Panc1 (cell line): Measurements from ENCODE around the gene ASTN2. TPM values are rescaled to one million over a fixed set of nuclear protein-coding genes. Genes with fewer than 3 reads are reported as not detected.

Experiments
- ATAC-seq: fragments of 200-7000 bp; cut with Tn5 transposase; 2 replicates; pipeline ENCODE4 v1.9.1; 2020; ENCODE audit warnings: mild to moderate bottlenecking, moderate library complexity
- BruUV-seq: library from RNA; stranded (reverse); fragments of 400-500 nt; replicated peaks from 2 replicates; lab custom pipeline; 2021; lab: Mats Ljungman, UMichigan
- CTCF ChIA-PET: fragments of 300-600 bp; sonication (Branson Sonifier 250); formaldehyde crosslinking; loops from one replicate; lab custom pipeline; 2022; ENCODE audit warnings: antibody characterized with exemption; lab: Charles Lee
- POLR2A ChIA-PET: fragments of 300-600 bp; sonication (Branson Sonifier 250); formaldehyde crosslinking; loops from one replicate; lab custom pipeline; 2022; ENCODE audit warnings: antibody characterized with exemption; lab: Charles Lee
- DNase-seq: peaks from one replicate; pipeline ENCODE4 v3.0.0-alpha.2; 2010; ENCODE audit warnings: low read depth, low spot score
- H3K27ac ChIP-seq: 2 replicates; pipeline ENCODE4 v1.5.1; 2011; ENCODE audit warnings: mild to moderate bottlenecking, low read length, inconsistent platforms
- H3K27me3 ChIP-seq: fragments of 200-500 bp; sonication (Bioruptor generic); 2 replicates; pipeline ENCODE4 v1.6.0; 2014; ENCODE audit warnings: low read length, inconsistent platforms; ENCODE audit not compliant: control insufficient read depth, insufficient read depth
- H3K36me3 ChIP-seq: fragments of 200-500 bp; sonication (Bioruptor generic); 2 replicates; pipeline ENCODE4 v1.5.1; 2014; ENCODE audit warnings: inconsistent platforms, mild to moderate bottlenecking, low read length, moderate library complexity; ENCODE audit not compliant: control insufficient read depth, insufficient read depth
- H3K4me1 ChIP-seq: 2 replicates; pipeline ENCODE4 v1.5.1; 2011; ENCODE audit warnings: inconsistent platforms, mild to moderate bottlenecking, low read length, moderate library complexity; ENCODE audit not compliant: control insufficient read depth, insufficient read depth
- H3K4me3 ChIP-seq, 2 experiments: 2 replicates each; pipeline ENCODE4 v1.5.1; 2011 to 2012; ENCODE audit warnings: low read depth in 2 of 2, low read length in 2 of 2, mild to moderate bottlenecking in 2 of 2, inconsistent platforms in 1 of 2, moderate library complexity in 1 of 2
- H3K9me3 ChIP-seq: fragments of 200-500 bp; sonication (Bioruptor generic); 2 replicates; pipeline ENCODE4 v1.5.1; 2014; ENCODE audit warnings: low read depth, mild to moderate bottlenecking, inconsistent platforms, low read length, moderate library complexity; ENCODE audit not compliant: control insufficient read depth, insufficient read depth
- CTCF ChIP-seq: fragments of 450-650 bp; IDR thresholded peaks from 2 replicates; pipeline ENCODE4 v1.5.1; 2017; ENCODE audit warnings: mild to moderate bottlenecking
- POLR2AphosphoS5 ChIP-seq: IDR thresholded peaks from 2 replicates; pipeline ENCODE4 v1.6.1; 2012; ENCODE audit warnings: mild to moderate bottlenecking, low read depth, low read length, moderate library complexity
- REST ChIP-seq, 2 experiments: IDR thresholded peaks; 2 replicates each; pipeline ENCODE4 v1.6.1; 2011 to 2012; ENCODE audit warnings: low read depth in 2 of 2, control low read depth in 1 of 2, low read length in 1 of 2, mild to moderate bottlenecking in 1 of 2, moderate library complexity in 1 of 2; ENCODE audit not compliant: insufficient read depth in 1 of 2
- SIN3A ChIP-seq: IDR thresholded peaks from 2 replicates; pipeline ENCODE4 v1.6.1; 2012; ENCODE audit warnings: low read depth, mild to moderate bottlenecking, low read length, moderate library complexity, borderline replicate concordance; ENCODE audit not compliant: insufficient read depth
- TCF7L2 ChIP-seq: IDR thresholded peaks from 2 replicates; pipeline ENCODE4 v1.6.1; 2011; ENCODE audit warnings: mild to moderate bottlenecking, low read depth, low read length, inconsistent platforms
- in situ Hi-C: cut with HindIII; loops from 2 replicates; pipeline ENCODE4 v1.10.0; 2016; ENCODE audit warnings: low sequenced_read_pairs, low pct_unique_long_range_greater_than_20kb
- intact Hi-C: fragments of 100-400 bp; cut with micrococcal nuclease; formaldehyde crosslinking; loops from one replicate; pipeline ENCODE4 v1.10.0; 2022; ENCODE audit not compliant: unreplicated experiment
- total RNA-seq: library from RNA; stranded (reverse); gene quantifications from one replicate; pipeline ENCODE4 v1.2.1, GENCODE V29; 2021; ENCODE audit not compliant: unreplicated experiment

ASTN2 gene
- total RNA-seq, 1 experiment from 2014 or later: 3.9 TPM

- Histone ChIP-seq H3K4me3 (no peak overlapping the region), H3K4me1 (no peaks in the 10 kb centered on the region), H3K36me3 (no peaks in the 10 kb centered on the region), H3K27ac (no peak overlapping the region), H3K9me3 (no peaks in the 10 kb centered on the region), H3K27me3 (no peaks in the 10 kb centered on the region)
- CTCF ChIA-PET: no interaction called here
- intact Hi-C loops (no loop called here), in situ Hi-C loops (no loop called here)
- TF ChIP-seq REST (IDR thresholded peaks at IDR 0.05; ENCODE audit: insufficient read depth in 1 of 2, low read depth in 2 of 2, low read length in 1 of 2) (no peak), SIN3A (no peak), CTCF (no peak), POLR2AphosphoS5 (no peak), TCF7L2 (no peak)
- ATAC-seq: no peak
- POLR2A ChIA-PET: no interaction called here
- BruUV-seq: no TSS peak
- no peak for DNase-seq
Measured at GRCh38 chr9:116378873-116379272, 1036.0 kb downstream of the ASTN2 start.

GRCh38 chr9:116377179-116377798 is 1037.6 kb downstream of the ASTN2 start:
- no peaks in the 10 kb centered on the region for H3K36me3 ChIP-seq
- H3K27me3 ChIP-seq: no peaks in the 10 kb centered on the region
- intact Hi-C loops (no loop called here), in situ Hi-C loops (no loop called here)
- peak; percentile 1 for DNase-seq
- ChIA-PET CTCF (no interaction called here), POLR2A (no interaction called here)
- no peak overlapping the region for H3K4me3 ChIP-seq
- BruUV-seq: no TSS peak
- no peak for TF ChIP-seq POLR2AphosphoS5
- no peak for TF ChIP-seq CTCF
- TF ChIP-seq SIN3A: no peak
- TF ChIP-seq REST (IDR thresholded peaks at IDR 0.05; ENCODE audit: insufficient read depth in 1 of 2, low read depth in 2 of 2, low read length in 1 of 2): no peak
- no peak for TF ChIP-seq TCF7L2
- peak; percentile 76 for ATAC-seq
- H3K9me3 ChIP-seq: no peaks in the 10 kb centered on the region
- H3K27ac ChIP-seq: no peak overlapping the region
- H3K4me1 ChIP-seq: no peaks in the 10 kb centered on the region
